HepG2 (cell line): ENCODE results near the gene CFAP99. TPM values are rescaled to one million over a fixed set of nuclear protein-coding genes. Genes with fewer than 3 reads are reported as not detected.

Experiments
- ATAC-seq: fragments of 200-7000 bp; cut with Tn5 transposase; 3 replicates; pipeline ENCODE4 v1.9.1; 2020; ENCODE audit warnings: mild to moderate bottlenecking, moderate library complexity
- BruUV-seq: library from RNA; stranded (reverse); fragments of 400-500 nt; replicated peaks from 2 replicates; lab custom pipeline; 2021; lab: Mats Ljungman, UMichigan
- CTCF ChIA-PET: fragments of 300-600 bp; formaldehyde crosslinking; extraction: SDS; loops from one replicate; lab custom pipeline; 2021; ENCODE audit warnings: low total read pairs, inconsistent platforms, low intra/inter-chr PET ratio; lab: Yijun Ruan, JAX
- POLR2A ChIA-PET: fragments of 350-600 bp; sonication (Branson Sonifier 250); formaldehyde crosslinking; loops from one replicate; lab custom pipeline; 2020; ENCODE audit warnings: antibody characterized with exemption, inconsistent platforms; lab: Yijun Ruan, JAX
- DNase-seq: peaks from one replicate; pipeline ENCODE4 v3.0.0-alpha.2; 2015; ENCODE audit warnings: low spot score
- FAIRE-seq: peaks from 3 replicates; lab custom pipeline; 2011; peaks lifted over from hg19 to GRCh38; lab: Jason Lieb, UNC
- H2AFZ ChIP-seq: one replicate; pipeline ENCODE4 v1.6.1; 2011; ENCODE audit warnings: low read length, inconsistent platforms
- H3K27ac ChIP-seq: fragments of 300-600 bp; 3 replicates; pipeline ENCODE4 v1.8.0; 2011; ENCODE audit warnings: mixed run types, mild to moderate bottlenecking, mixed read lengths, low read length, inconsistent platforms; ENCODE audit not compliant: insufficient read depth; ENCODE audit errors: extremely low read length
- H3K27me3 ChIP-seq, 2 experiments: fragments of 200-600 bp in 1 of 2; 2 replicates in 1 of 2; 3 replicates in 1 of 2; pipeline versions ENCODE4 v1.6.0 to v1.8.0; 2011; ENCODE audit warnings: low read length in 2 of 2, mild to moderate bottlenecking in 2 of 2, moderate library complexity in 2 of 2, inconsistent platforms in 1 of 2; ENCODE audit not compliant: insufficient read depth in 2 of 2, control insufficient read depth in 1 of 2
- H3K36me3 ChIP-seq, 2 experiments: fragments of 200-600 bp in 1 of 2; replicated peaks in 1 of 2; 2 replicates in 1 of 2; 3 replicates in 1 of 2; pipeline versions ENCODE4 v1.5.1 to v1.8.0; 2011; ENCODE audit warnings: low read length in 2 of 2, inconsistent platforms in 1 of 2; ENCODE audit not compliant: insufficient read depth in 2 of 2, control insufficient read depth in 1 of 2
- H3K4me1 ChIP-seq: 2 replicates; pipeline ENCODE4 v1.5.1; 2012; ENCODE audit warnings: low read length, inconsistent platforms; ENCODE audit not compliant: insufficient read depth
- H3K4me2 ChIP-seq: 2 replicates; pipeline ENCODE4 v1.6.0; 2011; ENCODE audit warnings: low read depth, low read length, inconsistent platforms
- H3K4me3 ChIP-seq, 3 experiments: fragments of 200-600 bp in 1 of 3; sonication (generic), shearing (Covaris generic) in 1 of 3; replicated peaks in 1 of 3; 2 replicates each; pipeline ENCODE4 v1.5.1; 2011 to 2016; ENCODE audit warnings: low read length in 3 of 3, inconsistent platforms in 2 of 3, low read depth in 2 of 3, mild to moderate bottlenecking in 2 of 3, control low read depth in 1 of 3, mixed read lengths in 1 of 3; ENCODE audit not compliant: insufficient read depth in 1 of 3
- H3K79me2 ChIP-seq: one replicate; pipeline ENCODE4 v1.6.1; 2011; ENCODE audit warnings: low read length, inconsistent platforms; ENCODE audit not compliant: insufficient read depth
- H3K9ac ChIP-seq: 2 replicates; pipeline ENCODE4 v1.6.0; 2011; ENCODE audit warnings: mild to moderate bottlenecking, low read depth, low read length, inconsistent platforms; ENCODE audit not compliant: insufficient read depth
- H3K9me3 ChIP-seq: 2 replicates; pipeline ENCODE4 v1.5.1; 2012; ENCODE audit warnings: mild to moderate bottlenecking, low read length
- H4K20me1 ChIP-seq: 2 replicates; pipeline ENCODE4 v1.6.0; 2011; ENCODE audit warnings: inconsistent platforms, mild to moderate bottlenecking, low read length, moderate library complexity; ENCODE audit not compliant: insufficient read depth
- ATM ChIP-seq: fragments of 450-650 bp; IDR thresholded peaks from 2 replicates; pipeline ENCODE4 v1.7.1; 2017; ENCODE audit warnings: mild to moderate bottlenecking, borderline replicate concordance
- ATRX ChIP-seq: sonication (generic); formaldehyde crosslinking; IDR thresholded peaks from 2 replicates; pipeline ENCODE4 v1.4.0; 2020; ENCODE audit warnings: missing genetic modification reagents, borderline replicate concordance
- HNF4G ChIP-seq, 2 experiments: sonication (generic) in 1 of 2; formaldehyde crosslinking in 1 of 2; IDR thresholded peaks; 2 replicates each; pipeline versions ENCODE4 v1.4.0 to v1.6.1; 2011 to 2020; ENCODE audit warnings: borderline replicate concordance in 2 of 2, low read depth in 2 of 2, mild to moderate bottlenecking in 2 of 2, low read length in 1 of 2, missing genetic modification reagents in 1 of 2, moderate library complexity in 1 of 2
- HNRNPH1 ChIP-seq: fragments of 200-400 bp; formaldehyde crosslinking; optimal IDR thresholded peaks from 2 replicates; pipeline ENCODE3; 2017; ENCODE audit warnings: mild to moderate bottlenecking, low read depth, low read length
- IKZF1 ChIP-seq: fragments of 450-650 bp; IDR thresholded peaks from 2 replicates; pipeline ENCODE4 v1.7.1; 2016
- MXD4 ChIP-seq: IDR thresholded peaks from 2 replicates; pipeline ENCODE4 v1.6.1; 2016; ENCODE audit warnings: mild to moderate bottlenecking, missing biosample characterization, missing genetic modification reagents
- PHF20 ChIP-seq: sonication (generic); formaldehyde crosslinking; IDR thresholded peaks from 2 replicates; pipeline ENCODE4 v1.5.0; 2020; ENCODE audit warnings: mild to moderate bottlenecking, missing genetic modification reagents
- RFXAP ChIP-seq: sonication (generic); formaldehyde crosslinking; IDR thresholded peaks from 2 replicates; pipeline ENCODE4 v1.4.0; 2020; ENCODE audit warnings: missing genetic modification reagents, borderline replicate concordance
- SAP130 ChIP-seq: IDR thresholded peaks from 2 replicates; pipeline ENCODE4 v1.6.1; 2016; ENCODE audit warnings: low read depth
- ZNF282 ChIP-seq: fragments of 450-650 bp; IDR thresholded peaks from 2 replicates; pipeline ENCODE4 v1.6.1; 2018; ENCODE audit not compliant: partially characterized antibody
- WGBS: methylation state at CpG from one replicate; pipeline ENCODE4 v1.1.6; 2017; ENCODE audit warnings: low lambda C conversion rate; 5-methylcytosine and 5-hydroxymethylcytosine counted together
- in situ Hi-C: cut with HindIII; loops from 2 replicates; pipeline ENCODE4 v1.10.0; 2017; ENCODE audit warnings: low pct_unique_long_range_greater_than_20kb; ENCODE audit not compliant: extremely low pct_ligation_motif_present
- intact Hi-C: fragments of 100-400 bp; cut with micrococcal nuclease; formaldehyde crosslinking; loops from one replicate; pipeline ENCODE4 v1.10.0; 2022; ENCODE audit not compliant: unreplicated experiment
- polyA plus RNA-seq, 8 experiments: library from polyadenylated mRNA; depleted of rRNA in 3 of 8; stranded (reverse) in 7 of 8; unstranded in 1 of 8; fragments of >200 nt; fragmentation: Illumina TruSeq in 4 of 8; extraction: Trizol in 4 of 8; gene quantifications; 2 replicates each; pipeline versions ENCODE4 v1.2.1 to v1.2.3, GENCODE V29; 2011 to 2016; ENCODE audit warnings: low read depth in 4 of 8, missing spikeins in 1 of 8, mixed read lengths in 1 of 8; ENCODE audit not compliant: insufficient read depth in 1 of 8
- total RNA-seq, 5 experiments: library from RNA; depleted of rRNA; stranded (reverse); fragments of >200 nt; fragmentation: Illumina TruSeq; extraction: Trizol; gene quantifications; 2 replicates each; pipeline ENCODE4 v1.2.3, GENCODE V29; 2016; ENCODE audit warnings: low read depth in 1 of 5
- TF ChIP-seq, protein P1 (sequence below): sonication (generic); formaldehyde crosslinking; IDR thresholded peaks from 2 replicates; pipeline ENCODE4 v1.8.1; 2023; ENCODE audit warnings: missing genetic modification reagents, inconsistent platforms, borderline replicate concordance
- TF ChIP-seq, protein P2 (sequence below), 2 experiments: IDR thresholded peaks; 2 replicates each; pipeline ENCODE4 v1.6.1; 2011 to 2012; ENCODE audit warnings: low read length in 2 of 2, borderline replicate concordance in 1 of 2, low read depth in 1 of 2, mild to moderate bottlenecking in 1 of 2, moderate library complexity in 1 of 2
- TF ChIP-seq, protein P3 (sequence below): sonication (generic); formaldehyde crosslinking; IDR thresholded peaks from 2 replicates; pipeline ENCODE4 v1.5.1; 2020; ENCODE audit warnings: missing genetic modification reagents, mild to moderate bottlenecking, borderline replicate concordance
- TF ChIP-seq, protein P4 (sequence below): IDR thresholded peaks from 2 replicates; pipeline ENCODE4 v1.6.1; 2016; ENCODE audit warnings: missing biosample characterization, missing genetic modification reagents, low read depth

CFAP99 gene
- total and polyA plus RNA-seq, 2 of the 13 experiments (the other 11 are each of a cell fraction or from before 2014, with no cell fraction given): not detected

DNA sequence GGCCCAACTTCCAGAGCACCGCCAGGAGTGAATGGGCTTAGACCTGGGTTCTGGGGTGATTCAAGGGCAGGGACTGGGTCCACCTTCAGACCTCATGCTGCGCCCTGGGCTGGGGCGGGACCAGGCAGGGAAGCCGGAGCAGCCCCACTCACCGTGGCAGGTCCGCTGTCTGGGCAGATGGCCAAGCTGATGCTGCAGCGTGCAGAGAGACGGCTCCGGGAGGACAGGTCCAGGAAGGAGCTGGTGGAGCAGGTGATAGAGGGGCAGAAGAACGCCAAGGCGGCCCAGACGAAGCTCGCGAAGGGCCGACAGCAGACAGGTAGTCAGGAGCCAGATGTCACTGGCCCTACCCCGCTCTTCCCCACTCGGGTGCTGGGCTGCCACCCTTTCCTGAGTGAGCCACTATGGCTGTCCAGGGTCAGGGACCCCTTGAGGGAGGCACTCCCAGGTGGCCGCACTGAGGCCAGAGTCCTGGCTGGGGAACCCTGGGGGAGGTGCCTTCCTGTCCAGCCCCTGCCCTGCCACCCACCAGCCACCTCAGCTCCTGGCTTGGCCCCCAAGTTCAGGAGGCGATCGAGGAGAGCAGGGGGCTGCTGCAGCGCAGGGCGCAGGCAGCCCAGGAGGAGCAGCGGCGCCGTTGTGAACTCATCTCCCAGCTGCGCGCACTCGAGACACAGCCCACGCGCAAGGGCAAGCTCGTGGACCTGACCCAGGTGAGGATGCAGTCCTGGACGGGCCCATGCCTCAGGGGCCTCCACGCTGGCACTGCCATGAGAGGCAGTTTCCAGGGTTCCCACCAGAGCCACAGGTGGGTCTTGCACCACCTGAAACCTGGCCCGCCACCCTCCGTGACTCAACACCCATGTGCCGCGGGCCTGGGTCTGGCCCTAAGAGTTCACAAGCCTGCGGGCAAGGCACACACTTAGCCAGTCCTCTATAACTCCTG, 40.1 kb downstream of the CFAP99 start:
- no peak for DNase-seq
- no peak for ATAC-seq
- no peaks in the 10 kb centered on the region for H3K9me3 ChIP-seq
- WGBS: 69% methylated on average over 12 of the region's 38 CpGs
- peak overlapping the region; percentile 10; the same call in 1 of the 2 replicates for H3K4me2 ChIP-seq
- in situ Hi-C loops (no loop called here), intact Hi-C loops (no loop called here)
- no peaks in the 10 kb centered on the region for H3K79me2 ChIP-seq
- H3K27me3 ChIP-seq: peaks cover 8 to 52% of the 10 kb centered on the region in 2 experiments
- H3K36me3 ChIP-seq: no peaks in the 10 kb centered on the region
- POLR2A ChIA-PET: no interaction called here
- no peaks in the 10 kb centered on the region for H4K20me1 ChIP-seq
- no peak overlapping the region for H2AFZ ChIP-seq
- BruUV-seq: no TSS peak
- no peak overlapping the region for H3K9ac ChIP-seq
- H3K4me1 ChIP-seq: peaks cover 38% of the 10 kb centered on the region
- CTCF ChIA-PET: no interaction called here
- no peak for FAIRE-seq
- no peak overlapping the region; a peak in 1 of 6 replicates for H3K4me3 ChIP-seq
- no peak overlapping the region for H3K27ac ChIP-seq
- TF ChIP-seq, protein P1, sequence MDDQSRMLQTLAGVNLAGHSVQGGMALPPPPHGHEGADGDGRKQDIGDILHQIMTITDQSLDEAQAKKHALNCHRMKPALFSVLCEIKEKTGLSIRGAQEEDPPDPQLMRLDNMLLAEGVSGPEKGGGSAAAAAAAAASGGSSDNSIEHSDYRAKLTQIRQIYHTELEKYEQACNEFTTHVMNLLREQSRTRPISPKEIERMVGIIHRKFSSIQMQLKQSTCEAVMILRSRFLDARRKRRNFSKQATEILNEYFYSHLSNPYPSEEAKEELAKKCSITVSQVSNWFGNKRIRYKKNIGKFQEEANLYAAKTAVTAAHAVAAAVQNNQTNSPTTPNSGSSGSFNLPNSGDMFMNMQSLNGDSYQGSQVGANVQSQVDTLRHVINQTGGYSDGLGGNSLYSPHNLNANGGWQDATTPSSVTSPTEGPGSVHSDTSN (CRISPR knock-in tag): no peak
- no peak for TF ChIP-seq HNF4G (IDR thresholded peaks at IDR 0.05; ENCODE audit: borderline replicate concordance, low read depth, low read length)
- no peak for TF ChIP-seq HNF4G (CRISPR knock-in tag; IDR thresholded peaks at IDR 0.05; ENCODE audit: borderline replicate concordance, low read depth)
- TF ChIP-seq, protein P2, sequence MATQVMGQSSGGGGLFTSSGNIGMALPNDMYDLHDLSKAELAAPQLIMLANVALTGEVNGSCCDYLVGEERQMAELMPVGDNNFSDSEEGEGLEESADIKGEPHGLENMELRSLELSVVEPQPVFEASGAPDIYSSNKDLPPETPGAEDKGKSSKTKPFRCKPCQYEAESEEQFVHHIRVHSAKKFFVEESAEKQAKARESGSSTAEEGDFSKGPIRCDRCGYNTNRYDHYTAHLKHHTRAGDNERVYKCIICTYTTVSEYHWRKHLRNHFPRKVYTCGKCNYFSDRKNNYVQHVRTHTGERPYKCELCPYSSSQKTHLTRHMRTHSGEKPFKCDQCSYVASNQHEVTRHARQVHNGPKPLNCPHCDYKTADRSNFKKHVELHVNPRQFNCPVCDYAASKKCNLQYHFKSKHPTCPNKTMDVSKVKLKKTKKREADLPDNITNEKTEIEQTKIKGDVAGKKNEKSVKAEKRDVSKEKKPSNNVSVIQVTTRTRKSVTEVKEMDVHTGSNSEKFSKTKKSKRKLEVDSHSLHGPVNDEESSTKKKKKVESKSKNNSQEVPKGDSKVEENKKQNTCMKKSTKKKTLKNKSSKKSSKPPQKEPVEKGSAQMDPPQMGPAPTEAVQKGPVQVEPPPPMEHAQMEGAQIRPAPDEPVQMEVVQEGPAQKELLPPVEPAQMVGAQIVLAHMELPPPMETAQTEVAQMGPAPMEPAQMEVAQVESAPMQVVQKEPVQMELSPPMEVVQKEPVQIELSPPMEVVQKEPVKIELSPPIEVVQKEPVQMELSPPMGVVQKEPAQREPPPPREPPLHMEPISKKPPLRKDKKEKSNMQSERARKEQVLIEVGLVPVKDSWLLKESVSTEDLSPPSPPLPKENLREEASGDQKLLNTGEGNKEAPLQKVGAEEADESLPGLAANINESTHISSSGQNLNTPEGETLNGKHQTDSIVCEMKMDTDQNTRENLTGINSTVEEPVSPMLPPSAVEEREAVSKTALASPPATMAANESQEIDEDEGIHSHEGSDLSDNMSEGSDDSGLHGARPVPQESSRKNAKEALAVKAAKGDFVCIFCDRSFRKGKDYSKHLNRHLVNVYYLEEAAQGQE (IDR thresholded peaks at IDR 0.05; ENCODE audit: borderline replicate concordance in 1 of 2, low read depth in 1 of 2, low read length in 2 of 2): no peak
- no peak for TF ChIP-seq ATM
- TF ChIP-seq ATRX: no peak
- TF ChIP-seq ZNF282: no peak
- no peak for TF ChIP-seq IKZF1
- no peak for TF ChIP-seq MXD4 (CRISPR knock-in tag)
- no peak for TF ChIP-seq HNRNPH1
- TF ChIP-seq PHF20 (CRISPR knock-in tag): no peak
- TF ChIP-seq SAP130 (CRISPR knock-in tag): no peak
- TF ChIP-seq RFXAP (CRISPR knock-in tag): no peak
- TF ChIP-seq, protein P3, sequence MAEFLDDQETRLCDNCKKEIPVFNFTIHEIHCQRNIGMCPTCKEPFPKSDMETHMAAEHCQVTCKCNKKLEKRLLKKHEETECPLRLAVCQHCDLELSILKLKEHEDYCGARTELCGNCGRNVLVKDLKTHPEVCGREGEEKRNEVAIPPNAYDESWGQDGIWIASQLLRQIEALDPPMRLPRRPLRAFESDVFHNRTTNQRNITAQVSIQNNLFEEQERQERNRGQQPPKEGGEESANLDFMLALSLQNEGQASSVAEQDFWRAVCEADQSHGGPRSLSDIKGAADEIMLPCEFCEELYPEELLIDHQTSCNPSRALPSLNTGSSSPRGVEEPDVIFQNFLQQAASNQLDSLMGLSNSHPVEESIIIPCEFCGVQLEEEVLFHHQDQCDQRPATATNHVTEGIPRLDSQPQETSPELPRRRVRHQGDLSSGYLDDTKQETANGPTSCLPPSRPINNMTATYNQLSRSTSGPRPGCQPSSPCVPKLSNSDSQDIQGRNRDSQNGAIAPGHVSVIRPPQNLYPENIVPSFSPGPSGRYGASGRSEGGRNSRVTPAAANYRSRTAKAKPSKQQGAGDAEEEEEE: no peak
- TF ChIP-seq, protein P4, sequence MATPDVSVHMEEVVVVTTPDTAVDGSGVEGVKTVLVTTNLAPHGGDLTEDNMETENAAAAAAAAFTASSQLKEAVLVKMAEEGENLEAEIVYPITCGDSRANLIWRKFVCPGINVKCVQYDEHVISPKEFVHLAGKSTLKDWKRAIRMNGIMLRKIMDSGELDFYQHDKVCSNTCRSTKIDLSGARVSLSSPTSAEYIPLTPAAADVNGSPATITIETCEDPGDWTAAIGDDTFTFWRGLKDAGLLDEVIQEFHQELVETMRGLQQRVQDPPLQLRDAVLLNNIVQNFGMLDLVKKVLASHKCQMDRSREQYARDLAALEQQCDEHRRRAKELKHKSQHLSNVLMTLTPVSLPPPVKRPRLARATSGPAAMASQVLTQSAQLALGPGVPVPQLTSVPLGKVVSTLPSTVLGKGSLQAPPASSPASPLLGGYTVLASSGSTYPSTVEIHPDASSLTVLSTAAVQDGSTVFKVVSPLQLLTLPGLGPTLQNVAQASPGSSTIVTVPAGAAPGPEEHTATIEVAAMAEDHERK: no peak
